ENCODE data around the gene KLF5. TPM values are rescaled to one million over a fixed set of nuclear protein-coding genes. Genes with fewer than 3 reads are reported as not detected.
"Not testable (repeated sequence)": the region's sequence is repeated elsewhere in the genome, so short reads cannot be mapped to it uniquely, and the experiment has no call there.

The KLF5 gene
- total RNA-seq, 1 donor from 2014 or later = 189 TPM

DNA sequence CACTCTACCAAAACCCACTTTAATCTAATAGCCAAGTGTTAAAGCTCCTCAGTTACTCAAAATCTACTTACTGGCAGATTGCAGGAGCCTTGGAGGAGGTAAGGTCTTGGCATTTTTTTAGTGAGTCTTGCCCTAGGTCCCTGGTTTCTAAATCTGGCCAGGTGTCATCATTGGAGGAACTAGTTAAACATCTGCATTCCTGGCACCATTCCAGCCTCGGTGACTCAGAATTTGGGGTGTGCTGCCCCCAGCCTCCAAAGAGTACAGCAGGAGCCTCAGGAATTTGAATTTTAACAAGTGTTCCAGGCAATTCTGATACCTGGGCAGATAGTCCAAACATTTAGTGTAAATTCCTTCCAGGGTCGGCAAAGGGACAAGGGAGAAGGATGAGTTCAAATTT is 37.4 kb downstream of the KLF5 start:
- no peak for DNase-seq (ENCODE audit: extremely low spot score, unreplicated experiment)
- Mint-ChIP-seq H3K4me3 (peak overlapping the region; percentile 49), H3K4me1 (ENCODE audit: unreplicated experiment) (peaks cover 8% of the 10 kb centered on the region), H3K27me3 (no peaks in the 10 kb centered on the region), H3K27ac (peak overlapping the region; percentile 95), H3K9me3 (peaks cover 5% of the 10 kb centered on the region), H3K36me3 (peaks cover 3% of the 10 kb centered on the region)
- TF ChIP-seq, protein P1, sequence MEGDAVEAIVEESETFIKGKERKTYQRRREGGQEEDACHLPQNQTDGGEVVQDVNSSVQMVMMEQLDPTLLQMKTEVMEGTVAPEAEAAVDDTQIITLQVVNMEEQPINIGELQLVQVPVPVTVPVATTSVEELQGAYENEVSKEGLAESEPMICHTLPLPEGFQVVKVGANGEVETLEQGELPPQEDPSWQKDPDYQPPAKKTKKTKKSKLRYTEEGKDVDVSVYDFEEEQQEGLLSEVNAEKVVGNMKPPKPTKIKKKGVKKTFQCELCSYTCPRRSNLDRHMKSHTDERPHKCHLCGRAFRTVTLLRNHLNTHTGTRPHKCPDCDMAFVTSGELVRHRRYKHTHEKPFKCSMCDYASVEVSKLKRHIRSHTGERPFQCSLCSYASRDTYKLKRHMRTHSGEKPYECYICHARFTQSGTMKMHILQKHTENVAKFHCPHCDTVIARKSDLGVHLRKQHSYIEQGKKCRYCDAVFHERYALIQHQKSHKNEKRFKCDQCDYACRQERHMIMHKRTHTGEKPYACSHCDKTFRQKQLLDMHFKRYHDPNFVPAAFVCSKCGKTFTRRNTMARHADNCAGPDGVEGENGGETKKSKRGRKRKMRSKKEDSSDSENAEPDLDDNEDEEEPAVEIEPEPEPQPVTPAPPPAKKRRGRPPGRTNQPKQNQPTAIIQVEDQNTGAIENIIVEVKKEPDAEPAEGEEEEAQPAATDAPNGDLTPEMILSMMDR (conservative IDR thresholded peaks at IDR 0.05) = no peak

DNA sequence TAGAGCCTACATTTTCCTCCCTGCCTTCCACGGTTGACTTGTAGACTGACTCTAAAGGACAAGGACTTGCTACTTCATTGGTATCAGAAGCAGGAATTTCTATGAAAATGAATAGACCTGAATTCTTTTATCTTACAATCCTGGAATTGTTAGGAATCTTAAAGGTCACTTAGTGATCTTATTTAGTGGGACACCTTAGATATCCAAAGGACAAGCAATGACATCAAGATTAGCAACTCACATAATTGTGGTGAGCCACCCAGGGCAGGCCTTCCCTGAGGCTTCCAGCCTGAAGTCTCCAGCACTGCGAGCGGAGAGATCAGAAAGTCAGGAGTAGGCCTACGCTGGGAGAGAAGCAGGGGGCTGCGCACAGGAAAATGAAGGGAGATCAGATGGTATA is 37.8 kb downstream of the KLF5 start:
- Mint-ChIP-seq H3K4me3 (no peak overlapping the region), H3K27me3 (no peaks in the 10 kb centered on the region), H3K36me3 (peaks cover 3% of the 10 kb centered on the region), H3K27ac (peak overlapping the region; percentile 95), H3K9me3 (peaks cover 5% of the 10 kb centered on the region), H3K4me1 (ENCODE audit: unreplicated experiment) (peaks cover 8% of the 10 kb centered on the region)
- TF ChIP-seq, protein P1 (conservative IDR thresholded peaks at IDR 0.05) = no peak
- DNase-seq (ENCODE audit: extremely low spot score, unreplicated experiment) = no peak

- not testable (repeated sequence) for H3K4me1 Mint-ChIP-seq (ENCODE audit: unreplicated experiment); H3K9me3 Mint-ChIP-seq; H3K4me3 Mint-ChIP-seq; H3K27me3 Mint-ChIP-seq; DNase-seq (ENCODE audit: extremely low spot score, unreplicated experiment); H3K36me3 Mint-ChIP-seq
- peak overlapping the region; percentile 30 for H3K27ac Mint-ChIP-seq
Measured at GRCh38 chr13:73100781-73101180, 42.0 kb downstream of the KLF5 start.

GRCh38 chr13:73101351-73102007 is 42.7 kb downstream of the KLF5 start:
- TF ChIP-seq, protein P1 (conservative IDR thresholded peaks at IDR 0.05) = no peak
- Mint-ChIP-seq H3K27ac (peak overlapping the region; percentile 30), H3K4me3 (peak overlapping the region; percentile 12), H3K27me3 (no peaks in the 10 kb centered on the region), H3K4me1 (ENCODE audit: unreplicated experiment) (peaks cover 2% of the 10 kb centered on the region), H3K36me3 (no peaks in the 10 kb centered on the region), H3K9me3 (no peaks in the 10 kb centered on the region)
- DNase-seq (ENCODE audit: extremely low spot score, unreplicated experiment) = no peak

DNA sequence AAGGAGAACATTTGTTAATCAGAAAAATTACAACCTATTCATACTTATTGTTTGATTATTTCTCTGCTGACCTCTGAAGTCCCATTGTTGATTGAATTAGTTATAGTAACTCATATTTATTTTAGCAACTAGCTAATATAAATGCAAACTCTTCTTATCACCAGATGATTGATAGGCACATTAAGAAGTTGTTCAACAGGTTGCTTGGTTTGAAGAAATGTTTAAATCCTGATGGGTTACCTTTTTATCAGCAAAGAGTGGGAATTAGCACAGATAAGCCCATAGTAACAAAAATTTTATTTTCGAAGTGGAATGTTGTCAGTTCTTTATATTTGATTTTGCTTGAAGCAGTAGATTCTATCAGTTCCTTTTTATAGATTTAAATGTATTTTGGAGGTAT is 44.4 kb downstream of the KLF5 start:
- Mint-ChIP-seq H3K9me3 (no peaks in the 10 kb centered on the region), H3K4me1 (ENCODE audit: unreplicated experiment) (no peaks in the 10 kb centered on the region), H3K4me3 (peak overlapping the region; percentile 56), H3K27me3 (no peaks in the 10 kb centered on the region), H3K27ac (peak overlapping the region; percentile 82), H3K36me3 (no peaks in the 10 kb centered on the region)
- no peak for DNase-seq (ENCODE audit: extremely low spot score, unreplicated experiment)
- TF ChIP-seq, protein P1 (conservative IDR thresholded peaks at IDR 0.05) = no peak

- Mint-ChIP-seq H3K27ac (peak overlapping the region; percentile 93), H3K36me3 (no peaks in the 10 kb centered on the region), H3K27me3 (no peaks in the 10 kb centered on the region), H3K4me3 (peak overlapping the region; percentile 48), H3K4me1 (ENCODE audit: unreplicated experiment) (peaks cover 19% of the 10 kb centered on the region), H3K9me3 (no peaks in the 10 kb centered on the region)
- TF ChIP-seq, protein P1 (conservative IDR thresholded peaks at IDR 0.05) = no peak
- DNase-seq (ENCODE audit: extremely low spot score, unreplicated experiment) = no peak
Measured at GRCh38 chr13:73106513-73107178, 47.8 kb downstream of the KLF5 start.

Data from type B pancreatic cell (in vitro differentiated cells).